HUDEP-2 (cell line): ENCODE measurements around the gene KRTAP3-3.
"Not testable (repeated sequence)": the region's sequence is repeated elsewhere in the genome, so short reads cannot be mapped to it uniquely, and the experiment has no call there.

ENCODE experiments used
- DNase-seq, 76 experiments: peaks; one replicate each; lab custom pipeline; 2025; ENCODE audit not compliant: unreplicated experiment in 76 of 76; lab: John Stamatoyannopoulos, UW

KRTAP3-3 gene

DNA sequence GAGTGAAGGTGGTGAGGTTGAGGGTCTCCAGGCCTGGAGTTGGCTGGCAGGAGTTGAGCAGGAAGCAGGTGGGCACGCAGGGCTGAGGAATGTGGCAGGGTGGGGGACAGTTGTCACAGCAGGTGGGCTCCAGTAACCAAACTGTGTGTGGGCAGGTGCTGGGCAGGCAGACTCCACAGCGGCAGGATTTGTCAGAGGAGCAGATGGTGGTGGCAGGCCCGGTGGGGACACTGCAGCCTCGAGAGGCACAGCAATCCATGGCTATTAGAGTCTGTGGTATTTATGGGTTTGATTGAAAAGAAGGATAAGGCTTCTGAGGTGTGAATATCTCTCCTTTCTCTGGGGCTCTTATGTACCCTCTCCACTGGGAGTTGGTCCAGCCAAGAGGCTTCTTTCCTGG lies at the start of gene KRTAP3-3:
Gene KRTAP3-3, minus strand, starts transcription at position 326 of the 400 bp plus-strand sequence. Its CDS starts 67 bp downstream, at position 259.
- no peak for DNase-seq

DNA sequence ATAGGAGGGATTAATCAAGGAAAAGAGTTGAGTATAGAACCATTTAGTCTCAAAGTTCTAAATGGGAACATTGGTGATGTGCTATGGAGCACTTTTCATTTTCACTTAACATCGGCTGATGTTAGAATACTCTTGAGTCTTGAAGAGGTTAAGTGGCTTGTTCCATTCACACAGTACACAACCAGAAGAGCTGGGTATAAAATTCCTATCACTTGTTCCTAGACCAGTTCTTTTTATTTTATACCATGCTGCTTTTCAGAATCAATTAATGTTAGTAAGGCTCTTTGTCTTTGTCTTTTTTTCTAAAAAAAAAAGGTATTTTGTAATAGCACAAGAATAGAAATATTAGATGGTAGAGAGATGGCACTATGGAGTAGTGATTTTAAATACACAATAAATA lies 49.0 kb upstream of the KRTAP3-3 start:
- DNase-seq, result no peak

DNA sequence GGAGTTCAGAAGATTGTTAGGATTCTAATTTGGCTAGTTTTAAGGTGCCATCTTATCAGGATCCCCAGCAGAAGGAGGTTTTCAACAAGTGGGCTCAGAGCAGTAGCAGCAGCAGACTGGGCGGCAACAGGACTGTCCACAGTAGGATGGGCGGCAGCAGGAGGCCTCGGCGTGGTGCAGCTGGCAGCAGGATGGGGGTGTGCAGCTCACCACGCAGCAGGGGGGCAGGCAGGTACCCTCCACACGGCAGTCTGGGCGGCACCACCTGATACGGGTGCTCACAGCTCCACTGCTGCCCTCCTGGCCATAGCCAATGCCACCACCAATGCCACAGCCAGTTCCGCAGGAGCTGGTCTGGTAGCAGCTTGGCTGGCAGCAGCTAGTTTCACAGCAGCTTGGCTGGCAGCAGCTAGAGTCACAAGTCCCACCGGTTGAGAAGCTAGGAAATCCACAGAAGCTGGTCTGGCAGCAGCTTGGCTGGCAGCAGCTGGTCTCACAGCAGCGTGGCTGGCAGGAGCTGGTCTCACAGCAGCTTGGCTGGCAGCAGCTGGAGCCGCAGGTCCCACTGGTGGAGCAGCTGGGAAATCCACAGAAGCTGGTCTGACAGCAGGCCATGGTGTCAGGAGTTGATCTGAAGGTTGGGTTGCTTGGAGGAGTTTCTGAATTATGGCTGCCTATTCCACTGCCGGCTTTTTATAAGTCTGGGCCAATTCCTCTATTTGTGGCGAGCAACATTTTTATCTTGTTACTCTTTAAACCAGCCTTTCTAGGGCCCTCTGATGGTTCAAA lies 47.0 kb upstream of the KRTAP3-3 start, which contains the start of gene KRTAP1-1:
Gene KRTAP1-1, minus strand, starts transcription at position 668 of the 789 bp plus-strand sequence. Its CDS starts 53 bp downstream, at position 615.
- DNase-seq, result not testable (repeated sequence)

- DNase-seq, result no peak
These were observed 43.9 kb upstream of the KRTAP3-3 start for GRCh38 chr17:41037853-41038350.

- DNase-seq, result not testable (repeated sequence)
These were observed 40.5 kb upstream of the KRTAP3-3 start, which contains the start of gene KRTAP1-3 for GRCh38 chr17:41034346-41034935. Gene KRTAP1-3, minus strand, starts transcription at chr17:41034874. Its CDS starts 53 bp downstream, at chr17:41034821.

GRCh38 chr17:41029633-41030245 lies 35.8 kb upstream of the KRTAP3-3 start, which contains the start of gene KRTAP1-4:
Gene KRTAP1-4, minus strand, starts transcription at chr17:41030195. Its CDS starts 117 bp downstream, at chr17:41030078.
- no peak for DNase-seq

DNA sequence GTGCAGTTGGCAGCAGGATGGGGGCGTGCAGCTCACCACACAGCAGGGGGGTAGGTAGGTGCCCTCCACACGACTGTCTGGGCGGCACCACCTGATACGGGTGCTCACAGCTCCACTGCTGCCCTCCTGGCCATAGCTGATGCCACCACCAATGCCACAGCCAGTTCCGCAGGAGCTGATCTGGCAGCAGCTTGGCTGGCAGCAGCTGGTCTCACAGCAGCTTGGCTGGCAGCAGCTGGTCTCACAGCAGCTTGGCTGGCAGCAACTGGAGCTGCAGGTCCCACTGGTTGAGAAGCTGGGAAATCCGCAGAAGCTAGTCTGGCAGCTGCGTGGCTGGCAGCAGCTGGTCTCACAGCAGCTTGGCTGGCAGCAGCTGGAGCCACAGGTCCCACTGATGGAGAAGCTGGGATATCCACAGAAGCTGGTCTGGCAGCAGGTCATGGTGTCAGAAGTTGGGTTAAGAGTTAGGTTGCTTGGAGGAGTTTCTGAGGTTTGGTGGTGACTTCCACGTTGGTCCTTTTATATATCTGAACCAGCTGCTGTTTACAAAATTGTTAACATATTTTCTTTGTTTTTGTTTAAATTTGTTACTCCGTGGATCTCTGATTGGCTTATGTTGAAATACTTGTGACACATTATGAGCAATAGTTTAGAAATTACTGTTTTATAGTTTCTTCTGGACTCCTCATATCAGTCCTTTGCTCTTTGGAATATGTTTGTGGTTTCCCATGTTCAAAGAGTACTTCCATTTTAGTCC lies 32.9 kb upstream of the KRTAP3-3 start, which contains the start of gene KRTAP1-5:
Gene KRTAP1-5, minus strand, starts transcription at position 494 of the 757 bp plus-strand sequence. Its CDS starts 53 bp downstream, at position 441.
- no peak for DNase-seq

GRCh38 chr17:41024697-41025096 lies 30.7 kb upstream of the KRTAP3-3 start:
- no peak for DNase-seq

GRCh38 chr17:41020336-41020735 lies 26.4 kb upstream of the KRTAP3-3 start:
- no peak for DNase-seq

- DNase-seq, result no peak
These were observed 25.5 kb upstream of the KRTAP3-3 start for GRCh38 chr17:41019415-41019814.

- DNase-seq, result no peak
These were observed 24.6 kb upstream of the KRTAP3-3 start for GRCh38 chr17:41018541-41018940.

GRCh38 chr17:41016578-41017215 lies 22.7 kb upstream of the KRTAP3-3 start:
- no peak for DNase-seq

DNA sequence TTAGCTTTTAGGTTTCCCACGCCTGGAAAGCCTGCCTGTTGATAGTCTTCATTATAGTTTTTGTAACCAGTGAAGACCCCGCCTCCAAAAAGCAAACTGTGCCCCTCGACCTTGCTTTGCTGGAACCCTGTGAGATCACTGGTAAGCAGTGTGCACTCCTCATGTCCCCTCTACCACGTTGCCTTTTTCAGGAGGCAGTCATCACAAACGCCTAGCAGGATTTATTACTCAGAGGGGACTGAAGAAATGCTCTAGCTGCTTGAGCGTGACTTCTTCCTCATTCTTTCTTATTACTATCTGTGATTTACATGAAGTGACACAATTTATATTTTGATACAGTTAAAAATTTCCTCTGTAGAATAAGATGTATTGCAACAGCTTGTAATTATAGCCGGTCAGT lies 21.5 kb upstream of the KRTAP3-3 start:
- DNase-seq, result no peak

GRCh38 chr17:41013606-41014005 lies 19.6 kb upstream of the KRTAP3-3 start:
- no peak for DNase-seq

DNA sequence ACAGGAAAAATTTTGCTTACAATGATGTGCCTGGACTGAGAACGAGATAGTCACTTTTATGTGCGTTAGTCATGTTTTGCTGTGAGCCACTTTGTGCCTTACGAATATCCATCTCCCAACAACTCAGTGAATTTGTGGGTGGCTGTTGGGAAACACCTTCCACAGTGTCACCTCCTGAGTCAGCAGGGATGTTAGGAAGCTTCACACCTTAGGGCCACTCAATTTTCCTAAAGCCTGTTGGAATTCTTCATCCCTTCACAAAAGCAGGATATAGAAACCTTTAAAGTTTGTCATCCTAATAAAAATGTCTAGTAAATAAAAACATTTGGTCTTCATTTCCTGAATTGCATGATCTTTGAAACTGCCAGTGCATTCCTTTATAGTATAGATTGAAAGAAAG lies 19.2 kb upstream of the KRTAP3-3 start:
- no peak for DNase-seq

- no peak for DNase-seq
These were observed 18.6 kb upstream of the KRTAP3-3 start for GRCh38 chr17:41012326-41013120.

DNA sequence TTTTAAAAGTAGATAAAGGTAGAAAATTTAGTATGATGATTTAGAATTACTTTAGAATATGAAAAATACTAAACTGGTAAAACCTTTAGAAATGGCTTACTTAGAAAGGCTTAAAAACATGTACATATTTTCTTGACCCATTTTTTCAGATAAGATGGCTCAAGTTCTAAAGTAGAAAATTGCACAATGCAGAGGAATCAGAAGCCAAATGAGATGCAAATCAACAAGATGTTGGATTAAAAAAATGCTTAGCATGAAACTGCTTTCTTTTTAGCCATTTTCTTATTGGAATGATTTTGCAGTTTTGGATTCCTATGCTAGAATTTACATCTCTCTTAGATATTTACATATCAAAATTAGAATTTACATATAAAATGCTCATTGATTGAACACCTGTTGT lies 16.5 kb upstream of the KRTAP3-3 start:
- DNase-seq, result no peak

- DNase-seq, result no peak
These were observed 16.0 kb upstream of the KRTAP3-3 start for GRCh38 chr17:41009936-41010335.

DNA sequence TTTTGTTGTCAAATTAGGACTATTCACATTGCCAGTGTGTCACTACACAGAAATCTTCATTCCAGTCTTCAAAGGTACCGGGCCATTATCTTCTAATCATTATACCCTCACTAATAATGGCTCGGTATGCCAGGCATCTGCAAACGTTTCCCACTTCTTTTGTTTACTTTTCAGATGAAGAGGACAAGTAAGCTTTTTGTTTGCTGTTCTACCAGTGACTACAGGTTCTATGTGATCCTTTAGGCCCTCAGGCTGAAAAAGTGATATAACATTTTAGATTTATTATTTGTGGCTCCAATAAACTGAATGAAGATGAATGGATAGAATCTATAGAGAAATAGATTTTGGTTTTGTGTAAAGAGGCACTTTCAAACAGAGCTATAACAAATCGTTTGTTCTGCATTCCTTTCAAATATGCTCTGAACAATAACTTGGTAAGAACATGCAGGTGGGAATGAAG lies 15.4 kb upstream of the KRTAP3-3 start:
- DNase-seq, result no peak
